K562 (cell line): ENCODE results near the gene NIPAL4. TPM values are rescaled to one million over a fixed set of nuclear protein-coding genes. Genes with fewer than 3 reads are reported as not detected.
A peak's percentile ranks its signal among the peaks of the same experiment; 100 is the strongest.

ENCODE experiments used
- ATAC-seq: fragments of 200-7000 bp; cut with Tn5 transposase; 3 replicates; pipeline ENCODE4 v1.9.1; 2020; ENCODE audit warnings: moderate library complexity
- BruUV-seq: library from RNA; stranded (reverse); fragments of 400-500 nt; replicated peaks from 2 replicates; lab custom pipeline; 2021; lab: Mats Ljungman, UMichigan
- CTCF ChIA-PET: fragments of 300-600 bp; formaldehyde crosslinking; extraction: SDS; loops from one replicate; lab custom pipeline; 2021; ENCODE audit warnings: low intra/inter-chr PET ratio; lab: Yijun Ruan, JAX
- POLR2A ChIA-PET: fragments of 300-600, 350-650 bp; sonication (Branson Sonifier 250); formaldehyde crosslinking; extraction: SDS; loops from one replicate; lab custom pipeline; 2021; ENCODE audit warnings: antibody characterized with exemption, inconsistent platforms; lab: Yijun Ruan, JAX
- DNase-seq, 4 experiments: peaks; one replicate each; pipeline versions ENCODE4 v3.0.0 to v3.0.0-alpha.2; 2011 to 2018; ENCODE audit warnings: low spot score in 3 of 4, mixed read lengths in 3 of 4; ENCODE audit errors: extremely low read depth in 1 of 4
- FAIRE-seq: peaks from 2 replicates; lab custom pipeline; 2011; peaks lifted over from hg19 to GRCh38; lab: Jason Lieb, UNC
- H2AFZ ChIP-seq: 2 replicates; pipeline ENCODE4 v1.6.0; 2011; ENCODE audit warnings: low read depth, low read length, control low read depth, inconsistent platforms
- H3K27ac ChIP-seq: fragments of 200-600 bp; 3 replicates; pipeline ENCODE4 v1.8.0; 2011; ENCODE audit warnings: low read depth, mild to moderate bottlenecking, control low read depth, inconsistent platforms, low read length, moderate library complexity, mixed read lengths; ENCODE audit errors: extremely low read depth
- H3K27me3 ChIP-seq, 2 experiments: fragments of 300-600 bp in 1 of 2; 2 replicates in 1 of 2; 3 replicates in 1 of 2; pipeline versions ENCODE4 v1.6.0 to v1.8.0; 2011; ENCODE audit warnings: inconsistent platforms in 2 of 2, low read length in 2 of 2, mild to moderate bottlenecking in 1 of 2, mixed read lengths in 1 of 2, moderate library complexity in 1 of 2; ENCODE audit not compliant: control insufficient read depth in 2 of 2, insufficient read depth in 2 of 2
- H3K36me3 ChIP-seq: fragments of 300-600 bp; 3 replicates; pipeline ENCODE4 v1.8.0; 2011; ENCODE audit warnings: mild to moderate bottlenecking, low read length, inconsistent platforms; ENCODE audit not compliant: control insufficient read depth, insufficient read depth
- H3K4me1 ChIP-seq, 2 experiments: fragments of 200-600 bp in 1 of 2; replicated peaks in 1 of 2; 2 replicates in 1 of 2; 3 replicates in 1 of 2; pipeline versions ENCODE4 v1.5.1 to v1.8.0; 2011; ENCODE audit warnings: inconsistent platforms in 2 of 2, low read length in 2 of 2, mild to moderate bottlenecking in 1 of 2, mixed read lengths in 1 of 2, moderate library complexity in 1 of 2; ENCODE audit not compliant: control insufficient read depth in 2 of 2, insufficient read depth in 2 of 2
- H3K4me2 ChIP-seq: 2 replicates; pipeline ENCODE4 v1.6.1; 2011; ENCODE audit warnings: low read length, control low read depth, inconsistent platforms, mixed read lengths; ENCODE audit not compliant: insufficient read depth
- H3K4me3 ChIP-seq: fragments of 200-600 bp; sonication (generic), shearing (Covaris generic); 2 replicates; pipeline ENCODE4 v1.5.1; 2016; ENCODE audit warnings: control low read depth, inconsistent platforms
- H3K79me2 ChIP-seq: fragments of 200-600 bp; 3 replicates; pipeline ENCODE4 v1.8.0; 2011; ENCODE audit warnings: low read length, inconsistent platforms; ENCODE audit not compliant: control insufficient read depth, insufficient read depth
- H3K9ac ChIP-seq, 2 experiments: 2 replicates each; pipeline versions ENCODE4 v1.6.0 to v1.6.1; 2011; ENCODE audit warnings: low read depth in 2 of 2, low read length in 2 of 2, control low read depth in 1 of 2, inconsistent platforms in 1 of 2, mild to moderate bottlenecking in 1 of 2, mixed read lengths in 1 of 2; ENCODE audit not compliant: insufficient read depth in 1 of 2
- H3K9me1 ChIP-seq: one replicate; pipeline ENCODE4 v1.6.0; 2011; ENCODE audit warnings: inconsistent platforms, mild to moderate bottlenecking, low read length, moderate library complexity; ENCODE audit not compliant: control insufficient read depth, insufficient read depth
- H3K9me3 ChIP-seq: replicated peaks from 2 replicates; pipeline ENCODE4 v1.5.1; 2011; ENCODE audit warnings: low read depth, low read length, inconsistent platforms; ENCODE audit not compliant: control insufficient read depth, insufficient read depth
- H4K20me1 ChIP-seq: replicated peaks from 2 replicates; pipeline ENCODE4 v1.6.1; 2011; ENCODE audit warnings: low read length, inconsistent platforms, mixed read lengths; ENCODE audit not compliant: control insufficient read depth, insufficient read depth
- ARID1B ChIP-seq: fragments of 450-650 bp; IDR thresholded peaks from 2 replicates; pipeline ENCODE4 v1.6.1; 2016; ENCODE audit warnings: antibody characterized with exemption, mild to moderate bottlenecking, inconsistent platforms
- ATF1 ChIP-seq, 2 experiments: fragments of 450-650 bp in 1 of 2; IDR thresholded peaks; 2 replicates each; pipeline ENCODE4 v1.6.1; 2016; ENCODE audit warnings: missing compliant biosample characterization in 1 of 2, missing genetic modification characterization in 1 of 2
- GABPB2 ChIP-seq: fragments of 250-450 bp; sonication (Bioruptor Pico); conservative IDR thresholded peaks from 2 replicates; pipeline ENCODE4 v1.5.1; 2021; ENCODE audit warnings: mild to moderate bottlenecking
- MCM2 ChIP-seq: fragments of 450-650 bp; IDR thresholded peaks from 2 replicates; pipeline ENCODE4 v1.6.1; 2017; ENCODE audit warnings: low read depth, mild to moderate bottlenecking
- MCM5 ChIP-seq: fragments of 450-650 bp; IDR thresholded peaks from 2 replicates; pipeline ENCODE4 v1.6.1; 2016; ENCODE audit warnings: low read depth
- NEUROD1 ChIP-seq: fragments of 150-350 bp; IDR thresholded peaks from 2 replicates; pipeline ENCODE4 v1.6.1; 2014; ENCODE audit warnings: borderline replicate concordance, low read length, low read depth; ENCODE audit not compliant: partially characterized antibody
- PML ChIP-seq: IDR thresholded peaks from 2 replicates; pipeline ENCODE4 v1.6.1; 2012; ENCODE audit warnings: low read length, inconsistent platforms
- RAD51 ChIP-seq: fragments of 450-650 bp; IDR thresholded peaks from 2 replicates; pipeline ENCODE4 v1.7.1; 2016; ENCODE audit warnings: low read depth, mild to moderate bottlenecking, borderline replicate concordance
- RNF219 ChIP-seq: fragments of 250-450 bp; sonication (Bioruptor Pico); IDR thresholded peaks from 2 replicates; pipeline ENCODE4 v1.5.0; 2022; ENCODE audit warnings: mild to moderate bottlenecking
- SAFB2 ChIP-seq: fragments of 200-400 bp; formaldehyde crosslinking; IDR thresholded peaks from 2 replicates; pipeline ENCODE4 v1.6.1; 2018; ENCODE audit warnings: borderline replicate concordance, low read length, low read depth, moderate library complexity; ENCODE audit not compliant: severe bottlenecking
- USF2 ChIP-seq: sonication (generic); formaldehyde crosslinking; IDR thresholded peaks from 2 replicates; pipeline ENCODE4 v1.5.0; 2020; ENCODE audit warnings: missing genetic modification reagents
- ZNF224 ChIP-seq: sonication (generic); formaldehyde crosslinking; IDR thresholded peaks from 2 replicates; pipeline ENCODE4 v1.8.0; 2022; ENCODE audit warnings: mild to moderate bottlenecking, missing genetic modification reagents
- ZNF24 ChIP-seq: fragments of 450-650 bp; IDR thresholded peaks from 2 replicates; pipeline ENCODE4 v1.6.1; 2016
- ZNF764 ChIP-seq: fragments of 250-450 bp; sonication (Bioruptor Pico); IDR thresholded peaks from 2 replicates; pipeline ENCODE4 v1.4.0; 2020; ENCODE audit warnings: low read depth, mild to moderate bottlenecking, moderate library complexity
- WGBS: fragments of 100-300 bp; shearing (Covaris generic); methylation state at CpG from one replicate; pipeline ENCODE4 v1.1.6; 2016; ENCODE audit warnings: low coverage, mixed read lengths; ENCODE audit not compliant: insufficient coverage; ENCODE audit errors: missing lambda C conversion rate; 5-methylcytosine and 5-hydroxymethylcytosine counted together
- in situ Hi-C: fragments of 300-500 bp; cut with MboI; formaldehyde crosslinking; loops from 4 replicates; pipeline ENCODE4 v1.15.0; 2018; ENCODE audit warnings: inconsistent platforms, mixed read lengths
- intact Hi-C: fragments of 100-400 bp; cut with micrococcal nuclease; formaldehyde crosslinking; loops from 2 replicates; pipeline ENCODE4 v1.14.2; 2022
- polyA plus RNA-seq, 8 experiments: library from polyadenylated mRNA; depleted of rRNA in 4 of 8; stranded (reverse) in 5 of 8; unstranded in 3 of 8; fragments of >200 nt; fragmentation: Nextera tagmentation in 2 of 8; fragmentation: Illumina TruSeq in 1 of 8; extraction: Ambion mirVana in 2 of 8; extraction: Trizol in 1 of 8; gene quantifications; 2 replicates each; pipeline versions ENCODE4 v1.2.1 to v1.2.3, GENCODE V29; 2011 to 2014; ENCODE audit warnings: inconsistent platforms in 1 of 8, missing spikeins in 1 of 8
- total RNA-seq, 7 experiments: library from RNA; depleted of rRNA in 6 of 7; stranded (reverse); fragments of >200 nt in 6 of 7; fragmentation: Illumina TruSeq in 2 of 7; extraction: Trizol in 2 of 7; gene quantifications; 2 replicates each; pipeline versions ENCODE4 v1.2.1 to v1.2.3, GENCODE V29; 2011 to 2021; ENCODE audit warnings: low replicate concordance in 1 of 7
- TF ChIP-seq, protein P1 (sequence below): fragments of 450-650 bp; formaldehyde crosslinking; IDR thresholded peaks from 2 replicates; pipeline ENCODE4 v1.4.0; 2020; ENCODE audit warnings: mild to moderate bottlenecking, mixed read lengths
- TF ChIP-seq, protein P2 (sequence below), 2 experiments: fragments of 250-450 bp in 1 of 2; fragments of 450-650 bp in 1 of 2; sonication (Bioruptor Pico) in 1 of 2; IDR thresholded peaks; 2 replicates each; pipeline versions ENCODE4 v1.6.1 to v1.8.0; 2016 to 2021; ENCODE audit warnings: mild to moderate bottlenecking in 2 of 2, moderate library complexity in 2 of 2, missing compliant biosample characterization in 1 of 2, missing genetic modification characterization in 1 of 2

NIPAL4 gene
- total and polyA plus RNA-seq, 9 of the 15 experiments (the other 6 are each of a cell fraction or from before 2014, with no cell fraction given), result not detected

DNA sequence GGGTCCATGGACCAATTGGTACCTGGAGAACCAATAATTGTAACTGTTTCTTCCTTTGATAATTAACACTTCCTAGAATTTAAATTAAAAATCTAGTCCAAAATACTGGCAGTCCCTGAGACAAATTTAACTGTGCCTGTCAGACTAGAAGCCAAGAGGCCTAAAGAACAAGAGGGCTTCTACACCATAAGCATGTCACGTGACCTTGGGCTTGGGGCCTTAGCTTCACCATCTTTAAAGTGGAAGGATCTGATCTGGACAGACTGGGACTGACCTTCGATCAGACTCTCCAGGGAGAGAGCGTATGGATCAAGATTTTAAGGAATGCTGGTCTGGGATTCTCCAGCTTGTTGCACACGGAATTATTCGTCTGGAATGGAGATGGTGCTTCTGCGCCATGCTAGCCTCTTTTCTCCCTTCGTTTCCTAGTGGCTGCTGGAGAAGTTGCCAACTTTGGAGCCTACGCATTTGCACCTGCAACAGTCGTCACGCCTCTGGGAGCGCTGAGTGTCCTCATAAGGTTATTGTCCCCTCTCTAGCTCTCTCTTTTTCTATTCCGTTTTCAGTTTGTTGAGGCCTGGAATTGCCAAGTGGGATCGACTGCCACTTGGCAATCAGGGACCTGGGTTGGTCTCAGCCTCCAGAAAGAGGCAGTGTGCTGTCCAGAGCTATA lies 8.4 kb downstream of the NIPAL4 start:
- intact Hi-C loops (no loop called here), in situ Hi-C loops (no loop called here)
- Histone ChIP-seq H3K79me2 (no peaks in the 10 kb centered on the region), H3K4me3 (no peak overlapping the region), H2AFZ (no peak overlapping the region), H4K20me1 (no peaks in the 10 kb centered on the region; the same call in 1 of the 2 replicates), H3K4me2 (no peak overlapping the region), H3K9ac (no peak overlapping the region), H3K27ac (no peak overlapping the region), H3K9me3 (no peaks in the 10 kb centered on the region), H3K9me1 (no peaks in the 10 kb centered on the region), H3K27me3 (0 out of 5 replicates have a peak, but pooled peaks cover 0 to 6% of the 10 kb centered on the region in 2 experiments), H3K4me1 (peaks cover 0 to 5% of the 10 kb centered on the region in 2 experiments; a peak in 2 of 5 replicates), H3K36me3 (no peaks in the 10 kb centered on the region)
- WGBS, result 33% methylated on average over 13 of the region's 13 CpGs
- BruUV-seq, result no TSS peak
- ATAC-seq, result no peak
- POLR2A ChIA-PET, result interaction anchor here (0.8 kb wide), 1 partner anchor 349 kb away, joined by 3 read pairs; no protein-coding TSS in a partner anchor
- no peak for FAIRE-seq
- no peak for DNase-seq
- CTCF ChIA-PET, result no interaction called here
- TF ChIP-seq RAD51, result peak; percentile 91
- no peak for TF ChIP-seq MCM5
- TF ChIP-seq, protein P1, sequence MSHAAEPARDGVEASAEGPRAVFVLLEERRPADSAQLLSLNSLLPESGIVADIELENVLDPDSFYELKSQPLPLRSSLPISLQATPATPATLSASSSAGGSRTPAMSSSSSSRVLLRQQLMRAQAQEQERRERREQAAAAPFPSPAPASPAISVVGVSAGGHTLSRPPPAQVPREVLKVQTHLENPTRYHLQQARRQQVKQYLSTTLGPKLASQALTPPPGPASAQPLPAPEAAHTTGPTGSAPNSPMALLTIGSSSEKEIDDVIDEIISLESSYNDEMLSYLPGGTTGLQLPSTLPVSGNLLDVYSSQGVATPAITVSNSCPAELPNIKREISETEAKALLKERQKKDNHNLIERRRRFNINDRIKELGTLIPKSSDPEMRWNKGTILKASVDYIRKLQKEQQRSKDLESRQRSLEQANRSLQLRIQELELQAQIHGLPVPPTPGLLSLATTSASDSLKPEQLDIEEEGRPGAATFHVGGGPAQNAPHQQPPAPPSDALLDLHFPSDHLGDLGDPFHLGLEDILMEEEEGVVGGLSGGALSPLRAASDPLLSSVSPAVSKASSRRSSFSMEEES (CRISPR knock-in tag), result peak; percentile 90
- no peak for TF ChIP-seq PML
- peak; percentile 53 for TF ChIP-seq USF2 (CRISPR knock-in tag)
- no peak for TF ChIP-seq ZNF24
- TF ChIP-seq ATF1 (CRISPR knock-in tag; IDR thresholded peaks at IDR 0.05), result no peak
- no peak for TF ChIP-seq ATF1 (tag; IDR thresholded peaks at IDR 0.05)
- no peak for TF ChIP-seq MCM2
- TF ChIP-seq ZNF764, result no peak
- TF ChIP-seq RNF219 (CRISPR knock-in tag), result no peak
- no peak for TF ChIP-seq SAFB2
- TF ChIP-seq NEUROD1, result no peak
- no peak for TF ChIP-seq GABPB2 (CRISPR knock-in tag)
- TF ChIP-seq, protein P2, sequence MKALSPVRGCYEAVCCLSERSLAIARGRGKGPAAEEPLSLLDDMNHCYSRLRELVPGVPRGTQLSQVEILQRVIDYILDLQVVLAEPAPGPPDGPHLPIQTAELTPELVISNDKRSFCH (CRISPR knock-in tag; IDR thresholded peaks at IDR 0.05), result no peak
- TF ChIP-seq, protein P2 (tag; IDR thresholded peaks at IDR 0.05), result no peak
- no peak for TF ChIP-seq ARID1B
- no peak for TF ChIP-seq ZNF224 (CRISPR knock-in tag)
